ENCODE data around the gene MRC1. TPM values are rescaled to one million over a fixed set of nuclear protein-coding genes. Genes with fewer than 3 reads are reported as not detected.

Gene MRC1
- total RNA-seq, 1 donor from 2014 or later: 15.1 TPM

DNA sequence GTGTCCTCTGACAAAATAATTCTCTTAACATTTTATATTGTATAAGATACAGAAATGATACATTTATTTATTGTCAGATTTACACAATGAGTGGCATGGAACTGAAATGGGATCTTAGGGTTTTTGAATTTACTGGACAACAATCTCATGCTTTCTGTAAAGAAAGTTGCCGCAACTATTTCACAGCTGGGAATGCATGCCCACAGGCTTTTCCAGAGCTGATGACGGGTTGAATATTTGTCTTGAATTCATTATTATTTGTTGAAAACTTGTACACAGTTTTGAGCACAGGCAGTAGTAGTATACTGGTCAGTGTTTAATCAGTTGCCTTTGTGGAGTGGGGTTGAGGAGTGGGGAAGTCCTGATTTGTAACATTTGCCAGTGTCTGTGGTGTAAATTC is 20.5 kb upstream of the MRC1 start:
- Histone ChIP-seq H3K4me1 (peaks cover 0 to 2% of the 10 kb centered on the region in 2 donors), H3K9me3 (no peaks in the 10 kb centered on the region), H3K27ac (no peak overlapping the region), H3K4me3 (no peak overlapping the region), H3K27me3 (no peaks in the 10 kb centered on the region), H3K36me3 (no peaks in the 10 kb centered on the region)
- no peak for DNase-seq (ENCODE audit: low spot score in 2 of 2)
- TF ChIP-seq, protein P1, sequence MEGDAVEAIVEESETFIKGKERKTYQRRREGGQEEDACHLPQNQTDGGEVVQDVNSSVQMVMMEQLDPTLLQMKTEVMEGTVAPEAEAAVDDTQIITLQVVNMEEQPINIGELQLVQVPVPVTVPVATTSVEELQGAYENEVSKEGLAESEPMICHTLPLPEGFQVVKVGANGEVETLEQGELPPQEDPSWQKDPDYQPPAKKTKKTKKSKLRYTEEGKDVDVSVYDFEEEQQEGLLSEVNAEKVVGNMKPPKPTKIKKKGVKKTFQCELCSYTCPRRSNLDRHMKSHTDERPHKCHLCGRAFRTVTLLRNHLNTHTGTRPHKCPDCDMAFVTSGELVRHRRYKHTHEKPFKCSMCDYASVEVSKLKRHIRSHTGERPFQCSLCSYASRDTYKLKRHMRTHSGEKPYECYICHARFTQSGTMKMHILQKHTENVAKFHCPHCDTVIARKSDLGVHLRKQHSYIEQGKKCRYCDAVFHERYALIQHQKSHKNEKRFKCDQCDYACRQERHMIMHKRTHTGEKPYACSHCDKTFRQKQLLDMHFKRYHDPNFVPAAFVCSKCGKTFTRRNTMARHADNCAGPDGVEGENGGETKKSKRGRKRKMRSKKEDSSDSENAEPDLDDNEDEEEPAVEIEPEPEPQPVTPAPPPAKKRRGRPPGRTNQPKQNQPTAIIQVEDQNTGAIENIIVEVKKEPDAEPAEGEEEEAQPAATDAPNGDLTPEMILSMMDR (IDR thresholded peaks at IDR 0.05): no peak
- intact Hi-C loops (cut with DNase I): no loop called here

GRCh38 chr10:17789396-17789795 is 19.8 kb upstream of the MRC1 start:
- DNase-seq (ENCODE audit: low spot score in 2 of 2): no peak
- Histone ChIP-seq H3K9me3 (no peaks in the 10 kb centered on the region), H3K4me3 (no peak overlapping the region), H3K4me1 (peaks cover 0 to under 1% of the 10 kb centered on the region in 2 donors), H3K27ac (no peak overlapping the region), H3K27me3 (no peaks in the 10 kb centered on the region), H3K36me3 (no peaks in the 10 kb centered on the region)
- TF ChIP-seq, protein P1 (IDR thresholded peaks at IDR 0.05): no peak
- intact Hi-C loops (cut with DNase I): no loop called here

GRCh38 chr10:17790651-17791050 is 18.5 kb upstream of the MRC1 start:
- Histone ChIP-seq H3K4me1 (no peaks in the 10 kb centered on the region), H3K9me3 (no peaks in the 10 kb centered on the region), H3K4me3 (no peak overlapping the region), H3K27me3 (no peaks in the 10 kb centered on the region), H3K27ac (no peak overlapping the region), H3K36me3 (no peaks in the 10 kb centered on the region)
- intact Hi-C loops (cut with DNase I): no loop called here
- TF ChIP-seq, protein P1 (IDR thresholded peaks at IDR 0.05): no peak
- no peak for DNase-seq (ENCODE audit: low spot score in 2 of 2)

DNA sequence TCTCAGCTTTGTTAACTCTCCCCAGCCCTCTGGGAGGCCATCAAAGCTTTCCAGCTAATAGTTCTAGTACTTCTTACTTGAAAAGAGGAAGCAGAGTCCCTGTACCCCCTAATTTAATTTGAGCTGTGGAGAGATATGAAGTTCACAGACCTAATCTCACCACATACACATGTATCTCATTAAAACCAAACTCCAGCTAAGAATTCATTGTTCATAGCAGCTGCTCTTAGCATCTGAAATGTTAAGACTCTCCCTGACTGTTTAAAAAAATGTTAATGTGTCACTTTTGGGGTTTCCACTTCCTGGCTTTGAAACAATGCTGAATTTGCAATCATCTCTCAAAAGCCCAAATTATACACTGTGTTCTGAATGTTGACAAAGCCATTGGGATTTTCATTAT is 16.2 kb upstream of the MRC1 start:
- TF ChIP-seq, protein P1 (IDR thresholded peaks at IDR 0.05): no peak
- intact Hi-C loops (cut with DNase I): no loop called here
- H3K36me3 ChIP-seq: no peaks in the 10 kb centered on the region
- H3K4me1 ChIP-seq: no peaks in the 10 kb centered on the region
- H3K4me3 ChIP-seq: no peak overlapping the region
- no peaks in the 10 kb centered on the region for H3K9me3 ChIP-seq
- H3K27ac ChIP-seq: no peak overlapping the region
- DNase-seq (ENCODE audit: low spot score in 2 of 2): no peak
- no peaks in the 10 kb centered on the region for H3K27me3 ChIP-seq

DNA sequence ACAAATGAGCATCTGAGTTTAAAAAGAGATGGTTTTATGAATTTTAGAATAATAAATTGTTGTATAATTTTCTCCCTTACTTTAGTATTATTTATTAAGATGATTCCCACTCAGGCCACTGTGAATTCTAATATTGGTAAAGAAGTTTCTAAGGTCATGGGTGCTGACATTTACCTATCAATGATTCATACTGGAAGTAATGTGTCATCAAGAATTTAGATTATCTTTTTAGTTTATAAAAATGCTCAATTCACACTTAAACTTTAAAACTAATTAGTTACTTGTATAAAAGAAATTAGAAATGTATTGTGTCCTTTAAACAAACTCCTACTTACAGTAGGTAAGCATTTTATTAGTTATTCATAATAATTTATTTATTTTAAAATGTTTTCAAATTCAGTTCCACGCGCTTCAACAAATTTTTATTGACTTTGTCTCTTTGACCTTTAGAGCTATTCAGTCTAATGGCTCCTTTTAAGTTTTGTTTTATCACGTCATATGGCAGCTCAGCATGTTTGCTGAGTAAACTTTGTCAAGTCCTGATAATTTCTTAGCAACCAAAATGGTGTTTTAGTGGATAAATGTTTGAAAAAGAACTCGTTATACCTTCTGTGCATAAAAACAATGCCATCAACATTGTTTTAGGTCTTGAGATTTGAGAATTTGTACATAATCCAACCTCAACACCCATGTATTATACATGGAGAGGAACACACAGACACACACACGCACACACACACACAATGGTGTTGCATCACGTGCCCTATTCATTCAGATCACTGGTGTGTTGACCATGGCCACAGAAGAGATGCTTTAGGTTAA is 15.1 kb upstream of the MRC1 start:
- H3K4me1 ChIP-seq: no peaks in the 10 kb centered on the region
- no peak overlapping the region for H3K4me3 ChIP-seq
- TF ChIP-seq, protein P1 (IDR thresholded peaks at IDR 0.05): no peak
- no peak overlapping the region for H3K27ac ChIP-seq
- no peaks in the 10 kb centered on the region for H3K27me3 ChIP-seq
- DNase-seq (ENCODE audit: low spot score in 2 of 2): no peak
- intact Hi-C loops (cut with DNase I): no loop called here
- H3K36me3 ChIP-seq: no peaks in the 10 kb centered on the region
- H3K9me3 ChIP-seq: no peaks in the 10 kb centered on the region

All from ascending aorta (tissue), 2 donors.